ENCODE data around the gene ULBP2. TPM values are rescaled to one million over a fixed set of nuclear protein-coding genes. Genes with fewer than 3 reads are reported as not detected.
"Not testable (repeated sequence)": the region's sequence is repeated elsewhere in the genome, so short reads cannot be mapped to it uniquely, and the experiment has no call there.

ULBP2 gene
- total RNA-seq, 1 experiment from 2014 or later: not detected

GRCh38 chr6:149921361-149921760 is 20.5 kb upstream of the ULBP2 start:
- peaks cover 47% of the 10 kb centered on the region for H3K27me3 ChIP-seq (ENCODE audit: insufficient read depth, low read length)
- no peak overlapping the region for H4K5ac ChIP-seq (ENCODE audit: insufficient read length, low read depth, low read length)
- H2BK5ac ChIP-seq (ENCODE audit: insufficient read length, low read length): no peak overlapping the region
- peaks cover 12 to 18% of the 10 kb centered on the region in 2 experiments for H3K4me1 Mint-ChIP-seq
- H3K56ac ChIP-seq (ENCODE audit: insufficient read length, low read depth, low read length): no peak overlapping the region
- no peak overlapping the region for H2AK5ac ChIP-seq (ENCODE audit: insufficient read length, low read length)
- no peak overlapping the region for H2BK12ac ChIP-seq (ENCODE audit: insufficient read length, low read depth, low read length)
- H3K4me1 ChIP-seq (ENCODE audit: insufficient read depth, low read length): no peaks in the 10 kb centered on the region
- H3K79me1 ChIP-seq (ENCODE audit: insufficient read depth, low read depth, low read length, poor library complexity, severe bottlenecking): no peaks in the 10 kb centered on the region
- no peak overlapping the region for H3T11ph ChIP-seq (ENCODE audit: low read length)
- no peak overlapping the region for H2AFZ ChIP-seq (ENCODE audit: low read length)
- H3K4me2 ChIP-seq (ENCODE audit: insufficient read depth, insufficient read length, low read length): no peak overlapping the region
- peaks cover 19% of the 10 kb centered on the region for H3K23me2 ChIP-seq (ENCODE audit: insufficient read length, low read depth, low read length, poor library complexity, severe bottlenecking)
- no peak overlapping the region for H2BK20ac ChIP-seq (ENCODE audit: low read depth, low read length, poor library complexity, severe bottlenecking)
- H3K9me3 Mint-ChIP-seq: peaks cover 4 to 6% of the 10 kb centered on the region in 2 experiments; a peak in 4 of 5 replicates
- peak overlapping the region in 1 of 2 experiments; percentile 13; a peak in 2 of 5 replicates for H3K4me3 Mint-ChIP-seq
- no CpG with 5 or more reads among the region's 6 CpGs for WGBS (ENCODE audit: extremely low coverage, insufficient read length, low lambda C conversion rate)
- H2BK15ac ChIP-seq (ENCODE audit: low read depth, low read length): no peak overlapping the region
- no peaks in the 10 kb centered on the region for H3K9me3 ChIP-seq (ENCODE audit: control insufficient read depth, low read depth, low read length)
- peaks cover 85% of the 10 kb centered on the region for H3K27me3 Mint-ChIP-seq (ENCODE audit: low read depth)
- no peaks in the 10 kb centered on the region for H3K79me2 ChIP-seq (ENCODE audit: insufficient read depth, low read length)
- no peak overlapping the region for H2BK120ac ChIP-seq (ENCODE audit: low read depth, low read length, poor library complexity, severe bottlenecking)
- no peak overlapping the region for H4K91ac ChIP-seq (ENCODE audit: insufficient read length, low read depth, low read length)
- no peak overlapping the region for H4K8ac ChIP-seq (replicated peaks; ENCODE audit: insufficient read length, low read depth, low read length)
- H3K4ac ChIP-seq (ENCODE audit: low read depth, low read length): no peak overlapping the region
- H3K27ac ChIP-seq (ENCODE audit: insufficient read length, low read depth, low read length): no peak overlapping the region
- no peak overlapping the region for H3K27ac Mint-ChIP-seq
- H3K9ac ChIP-seq (ENCODE audit: extremely low read depth, insufficient read length, low read length): no peak overlapping the region
- H3K36me3 Mint-ChIP-seq (ENCODE audit: insufficient read depth in 1 of 3, low read depth in 3 of 3): no peaks in the 10 kb centered on the region; a peak in 1 of 7 replicates
- DNase-seq: no peak
- no peak overlapping the region for H3K14ac ChIP-seq (ENCODE audit: insufficient read depth, low read length)
- no peak for TF ChIP-seq CTCF (conservative IDR thresholded peaks at IDR 0.05)
- no peak overlapping the region for H3K18ac ChIP-seq (ENCODE audit: insufficient read length, low read depth, low read length)
- H3K23ac ChIP-seq (ENCODE audit: insufficient read length, low read depth, low read length): no peak overlapping the region
- H4K20me1 ChIP-seq (ENCODE audit: control insufficient read depth, insufficient read depth, insufficient read length): no peaks in the 10 kb centered on the region

GRCh38 chr6:149922091-149922490 is 19.7 kb upstream of the ULBP2 start:
- not testable (repeated sequence) for H2AK5ac ChIP-seq (ENCODE audit: insufficient read length, low read length); H2BK12ac ChIP-seq (ENCODE audit: insufficient read length, low read depth, low read length); H4K8ac ChIP-seq (replicated peaks; ENCODE audit: insufficient read length, low read depth, low read length); H3K4me1 ChIP-seq (ENCODE audit: insufficient read depth, low read length); H2AFZ ChIP-seq (ENCODE audit: low read length); H3K9me3 Mint-ChIP-seq; H3K79me1 ChIP-seq (ENCODE audit: insufficient read depth, low read depth, low read length, poor library complexity, severe bottlenecking); H3K23ac ChIP-seq (ENCODE audit: insufficient read length, low read depth, low read length); H4K20me1 ChIP-seq (ENCODE audit: control insufficient read depth, insufficient read depth, insufficient read length); H3K56ac ChIP-seq (ENCODE audit: insufficient read length, low read depth, low read length); H3K36me3 Mint-ChIP-seq (ENCODE audit: insufficient read depth in 1 of 3, low read depth in 3 of 3); H2BK120ac ChIP-seq (ENCODE audit: low read depth, low read length, poor library complexity, severe bottlenecking); H3K79me2 ChIP-seq (ENCODE audit: insufficient read depth, low read length); H3K27ac Mint-ChIP-seq; H3K9ac ChIP-seq (ENCODE audit: extremely low read depth, insufficient read length, low read length); H3K27ac ChIP-seq (ENCODE audit: insufficient read length, low read depth, low read length); H3K4ac ChIP-seq (ENCODE audit: low read depth, low read length); H4K5ac ChIP-seq (ENCODE audit: insufficient read length, low read depth, low read length); H3K14ac ChIP-seq (ENCODE audit: insufficient read depth, low read length); DNase-seq; H3K9me3 ChIP-seq (ENCODE audit: control insufficient read depth, low read depth, low read length); H3K18ac ChIP-seq (ENCODE audit: insufficient read length, low read depth, low read length); H2BK5ac ChIP-seq (ENCODE audit: insufficient read length, low read length); H2BK20ac ChIP-seq (ENCODE audit: low read depth, low read length, poor library complexity, severe bottlenecking); H4K91ac ChIP-seq (ENCODE audit: insufficient read length, low read depth, low read length); H2BK15ac ChIP-seq (ENCODE audit: low read depth, low read length); H3T11ph ChIP-seq (ENCODE audit: low read length)
- H3K23me2 ChIP-seq (ENCODE audit: insufficient read length, low read depth, low read length, poor library complexity, severe bottlenecking): peaks cover 19% of the 10 kb centered on the region
- H3K4me2 ChIP-seq (ENCODE audit: insufficient read depth, insufficient read length, low read length): peak overlapping the region; percentile 78
- peaks cover 47% of the 10 kb centered on the region for H3K27me3 ChIP-seq (ENCODE audit: insufficient read depth, low read length)
- H3K4me1 Mint-ChIP-seq: peaks cover 12 to 19% of the 10 kb centered on the region in 2 experiments
- H3K4me3 Mint-ChIP-seq: peak overlapping the region; percentile 69 to 87
- WGBS (ENCODE audit: extremely low coverage, insufficient read length, low lambda C conversion rate): no CpG with 5 or more reads among the region's 5 CpGs
- H3K27me3 Mint-ChIP-seq (ENCODE audit: low read depth): peaks cover 90% of the 10 kb centered on the region

Measured in H9 (cell line).